H1 (cell line): ENCODE results near the gene CXCL3. TPM values are rescaled to one million over a fixed set of nuclear protein-coding genes. Genes with fewer than 3 reads are reported as not detected.

Source experiments
- CTCF ChIA-PET: fragments of 300-600 bp; sonication (Branson Sonifier 250); formaldehyde crosslinking; loops from one replicate; lab custom pipeline; 2021; ENCODE audit not compliant: partially characterized antibody; lab: Charles Lee
- POLR2A ChIA-PET: fragments of 300-600 bp; sonication (Branson Sonifier 250); formaldehyde crosslinking; loops from one replicate; lab custom pipeline; 2021; ENCODE audit warnings: inconsistent platforms; ENCODE audit not compliant: partially characterized antibody; lab: Charles Lee
- DNase-seq, 2 experiments: peaks; one replicate each; pipeline versions ENCODE4 v3.0.0 to v3.0.0-alpha.2; 2010 to 2022; ENCODE audit warnings: low spot score in 2 of 2, low read depth in 1 of 2, mixed read lengths in 1 of 2
- FAIRE-seq: peaks from 2 replicates; lab custom pipeline; 2011; peaks lifted over from hg19 to GRCh38; lab: Jason Lieb, UNC
- H2AFZ ChIP-seq: 2 replicates; pipeline ENCODE4 v1.8.1; 2012; ENCODE audit warnings: low read length, inconsistent platforms
- H2AK5ac ChIP-seq: 2 replicates; pipeline ENCODE4 v1.6.1; 2013; ENCODE audit warnings: low read depth, low read length
- H2BK120ac ChIP-seq: replicated peaks from 2 replicates; pipeline ENCODE3; 2013; ENCODE audit warnings: low read depth, low read length, inconsistent platforms
- H2BK12ac ChIP-seq: 2 replicates; pipeline ENCODE4 v1.6.1; 2013; ENCODE audit warnings: low read depth, low read length
- H2BK15ac ChIP-seq: 2 replicates; pipeline ENCODE4 v1.6.1; 2013; ENCODE audit warnings: low read length
- H2BK20ac ChIP-seq: 2 replicates; pipeline ENCODE4 v1.6.1; 2013; ENCODE audit warnings: low read length
- H2BK5ac ChIP-seq: 2 replicates; pipeline ENCODE4 v1.6.1; 2013; ENCODE audit warnings: low read depth, low read length
- H3K14ac ChIP-seq: 2 replicates; pipeline ENCODE4 v1.6.1; 2013; ENCODE audit warnings: inconsistent platforms; ENCODE audit not compliant: insufficient read length
- H3K18ac ChIP-seq: 2 replicates; pipeline ENCODE4 v1.6.1; 2013; ENCODE audit warnings: low read length; ENCODE audit errors: extremely low read depth
- H3K23ac ChIP-seq: 2 replicates; pipeline ENCODE4 v1.6.1; 2013; ENCODE audit warnings: inconsistent platforms; ENCODE audit not compliant: insufficient read length
- H3K23me2 ChIP-seq: 2 replicates; pipeline ENCODE4 v1.6.1; 2013; ENCODE audit warnings: low read depth, low read length
- H3K27ac ChIP-seq: 2 replicates; pipeline ENCODE4 v1.6.1; 2011; ENCODE audit warnings: low read depth, low read length, inconsistent platforms
- H3K27me3 ChIP-seq, 4 experiments: replicated peaks in 1 of 4; 1 replicate in 1 of 4; 2 replicates in 3 of 4; pipeline versions ENCODE4 v1.6.1 to v1.8.1; 2011 to 2013; ENCODE audit warnings: low read length in 3 of 4, mild to moderate bottlenecking in 3 of 4, inconsistent platforms in 2 of 4, mixed read lengths in 2 of 4, moderate library complexity in 1 of 4; ENCODE audit not compliant: control insufficient read depth in 3 of 4, insufficient read depth in 3 of 4; ENCODE audit errors: extremely low read depth in 1 of 4
- H3K36me3 ChIP-seq, 4 experiments: 2 replicates each; pipeline versions ENCODE4 v1.6.1 to v1.8.1; 2011 to 2013; ENCODE audit warnings: mild to moderate bottlenecking in 4 of 4, low read length in 3 of 4, moderate library complexity in 2 of 4, control low read depth in 1 of 4, inconsistent platforms in 1 of 4; ENCODE audit not compliant: insufficient read depth in 4 of 4, control insufficient read depth in 2 of 4
- H3K4ac ChIP-seq: replicated peaks from 2 replicates; pipeline ENCODE3; 2013; ENCODE audit warnings: low read length, low read depth, mixed read lengths, inconsistent platforms; ENCODE audit not compliant: insufficient read length
- H3K4me1 ChIP-seq, 4 experiments: replicated peaks in 1 of 4; 1 replicate in 1 of 4; 2 replicates in 3 of 4; pipeline versions ENCODE4 v1.6.1 to v1.8.1; 2011 to 2013; ENCODE audit warnings: low read length in 3 of 4, inconsistent platforms in 2 of 4, mixed read lengths in 1 of 4; ENCODE audit not compliant: insufficient read depth in 4 of 4, control insufficient read depth in 3 of 4
- H3K4me2 ChIP-seq, 2 experiments: 2 replicates each; pipeline versions ENCODE4 v1.6.1 to v1.8.1; 2011 to 2013; ENCODE audit warnings: low read depth in 2 of 2, low read length in 2 of 2, control low read depth in 1 of 2, inconsistent platforms in 1 of 2, mild to moderate bottlenecking in 1 of 2; ENCODE audit not compliant: insufficient read depth in 1 of 2
- H3K4me3 ChIP-seq, 4 experiments: fragments of 200-600, 300-600 bp in 1 of 4; sonication (generic), shearing (Covaris generic), sonication (Bioruptor Twin) in 1 of 4; 2 replicates each; pipeline versions ENCODE4 v1.5.1 to v1.8.1; 2011 to 2016; ENCODE audit warnings: low read length in 4 of 4, low read depth in 3 of 4, control low read depth in 2 of 4, inconsistent platforms in 2 of 4, mild to moderate bottlenecking in 2 of 4, mixed read lengths in 1 of 4, moderate library complexity in 1 of 4; ENCODE audit not compliant: insufficient read depth in 2 of 4; ENCODE audit errors: extremely low read depth in 1 of 4
- H3K56ac ChIP-seq: replicated peaks from 2 replicates; pipeline ENCODE3; 2013; ENCODE audit warnings: low read depth, mild to moderate bottlenecking, mixed read lengths, low read length, inconsistent platforms; ENCODE audit not compliant: insufficient read length
- H3K79me1 ChIP-seq: 2 replicates; pipeline ENCODE4 v1.6.1; 2013; ENCODE audit warnings: low read depth, low read length, control low read depth
- H3K79me2 ChIP-seq, 2 experiments: 2 replicates each; pipeline versions ENCODE4 v1.6.1 to v1.8.1; 2012 to 2013; ENCODE audit warnings: low read length in 2 of 2, mild to moderate bottlenecking in 2 of 2, inconsistent platforms in 1 of 2; ENCODE audit not compliant: insufficient read depth in 2 of 2, control insufficient read depth in 1 of 2
- H3K9ac ChIP-seq, 4 experiments: replicated peaks in 1 of 4; 1 replicate in 1 of 4; 2 replicates in 3 of 4; pipeline versions ENCODE4 v1.6.1 to v1.8.1; 2011 to 2013; ENCODE audit warnings: low read depth in 3 of 4, low read length in 3 of 4, control low read depth in 2 of 4, mild to moderate bottlenecking in 2 of 4, moderate library complexity in 2 of 4, inconsistent platforms in 1 of 4; ENCODE audit errors: extremely low read depth in 1 of 4
- H3K9me3 ChIP-seq, 2 experiments: 2 replicates each; pipeline versions ENCODE4 v1.6.1 to v1.8.1; 2012 to 2013; ENCODE audit warnings: mild to moderate bottlenecking in 2 of 2, moderate library complexity in 2 of 2, control low read depth in 1 of 2, inconsistent platforms in 1 of 2, low read depth in 1 of 2, low read length in 1 of 2, mixed read lengths in 1 of 2; ENCODE audit not compliant: insufficient read depth in 2 of 2
- H4K20me1 ChIP-seq, 2 experiments: replicated peaks in 1 of 2; 2 replicates each; pipeline versions ENCODE3 to v1.8.1; 2011 to 2013; ENCODE audit warnings: inconsistent platforms in 2 of 2, low read length in 2 of 2, mild to moderate bottlenecking in 1 of 2; ENCODE audit not compliant: insufficient read depth in 2 of 2, control insufficient read depth in 1 of 2
- H4K5ac ChIP-seq: 2 replicates; pipeline ENCODE4 v1.6.1; 2013; ENCODE audit warnings: low read length, low read depth, mixed read lengths, inconsistent platforms; ENCODE audit not compliant: insufficient read length
- H4K8ac ChIP-seq: 2 replicates; pipeline ENCODE4 v1.8.0; 2013; ENCODE audit warnings: mild to moderate bottlenecking, moderate library complexity, low read length, inconsistent platforms; ENCODE audit not compliant: insufficient read depth; ENCODE audit errors: extremely low read depth
- H4K91ac ChIP-seq: replicated peaks from 2 replicates; pipeline ENCODE3; 2013; ENCODE audit warnings: low read length, mixed read lengths, inconsistent platforms; ENCODE audit not compliant: insufficient read length
- RNF2 ChIP-seq: fragments of 200-900, 300-1000 bp; sonication (generic); IDR thresholded peaks from 2 replicates; pipeline ENCODE4 v1.7.1; 2016; ENCODE audit warnings: borderline replicate concordance, low read depth, mild to moderate bottlenecking, antibody characterized with exemption, low read length; ENCODE audit not compliant: poor library complexity, severe bottlenecking; ENCODE audit errors: missing control alignments
- TAF1 ChIP-seq: IDR thresholded peaks from 2 replicates; pipeline ENCODE4 v1.6.1; 2011; ENCODE audit warnings: mild to moderate bottlenecking, low read depth, low read length
- WGBS, 2 experiments: shearing (Covaris generic) in 1 of 2; methylation state at CpG; one replicate each; pipeline versions ENCODE4 v1.1.6 to v1.1.7; 2013 to 2015; ENCODE audit warnings: low lambda C conversion rate in 2 of 2, mixed read lengths in 2 of 2, inconsistent platforms in 1 of 2, low coverage in 1 of 2, missing lambda C conversion rate in 1 of 2; ENCODE audit not compliant: insufficient replicate concordance in 2 of 2, insufficient coverage in 1 of 2, insufficient read length in 1 of 2; ENCODE audit errors: extremely low coverage in 1 of 2, missing lambda C conversion rate in 1 of 2; 5-methylcytosine and 5-hydroxymethylcytosine counted together
- polyA plus RNA-seq, 7 experiments: library from polyadenylated mRNA; depleted of rRNA in 3 of 7; stranded (reverse) in 5 of 7; unstranded in 2 of 7; fragments of >200 nt in 5 of 7; fragments of 200-250 nt in 2 of 7; gene quantifications; 1 replicate in 5 of 7; 2 replicates in 1 of 7; 4 replicates in 1 of 7; pipeline versions ENCODE4 v1.2.1 to v1.2.3, GENCODE V29; 2011 to 2013; ENCODE audit warnings: missing spikeins in 2 of 7, mixed read lengths in 2 of 7
- total RNA-seq: library from RNA; stranded (reverse); fragmentation: NEBNext Ultra II Directional; extraction: Animal tissue kit (Norgen Biotek cat#: 25700); gene quantifications from 2 replicates; pipeline ENCODE4 v1.2.1, GENCODE V29; 2021

Gene CXCL3
- total and polyA plus RNA-seq, 2 of the 8 experiments (the other 6 are each of a cell fraction or from before 2014, with no cell fraction given), result 3.1 to 5.2 TPM

GRCh38 chr4:74059161-74059829 lies 20.8 kb upstream of the CXCL3 start:
- H3K9ac ChIP-seq, result no peak overlapping the region
- H3K23ac ChIP-seq, result no peak overlapping the region
- FAIRE-seq (no peak), DNase-seq (no peak)
- no peak overlapping the region for H3K18ac ChIP-seq
- WGBS, 2 experiments, result 79% methylated on average over 2 of the region's 2 CpGs; no CpG with 5 or more reads in 1 of the 2 experiments
- H4K91ac ChIP-seq, result no peak overlapping the region
- ChIA-PET POLR2A (no interaction called here), CTCF (interaction anchor here (1.2 kb wide), 1 partner anchor 205 kb away, joined by 4 read pairs; no protein-coding TSS in a partner anchor)
- H2BK20ac ChIP-seq, result no peak overlapping the region
- H3K9me3 ChIP-seq, result no peaks in the 10 kb centered on the region; a peak in 1 of 4 replicates
- H3K79me1 ChIP-seq, result no peaks in the 10 kb centered on the region
- no peak overlapping the region for H3K27ac ChIP-seq
- H4K8ac ChIP-seq, result no peak overlapping the region
- no peak overlapping the region for H3K56ac ChIP-seq
- H2BK15ac ChIP-seq, result no peak overlapping the region
- no peaks in the 10 kb centered on the region for H3K79me2 ChIP-seq
- H4K20me1 ChIP-seq, result no peaks in the 10 kb centered on the region
- H3K23me2 ChIP-seq, result no peaks in the 10 kb centered on the region
- no peak overlapping the region for H2BK120ac ChIP-seq
- H2AFZ ChIP-seq, result no peak overlapping the region
- no peak overlapping the region for H3K14ac ChIP-seq
- no peak overlapping the region for H2BK12ac ChIP-seq
- peaks cover 0 to 1% (median 0%) of the 10 kb centered on the region in 4 experiments; a peak in 2 of 7 replicates for H3K4me1 ChIP-seq
- H2BK5ac ChIP-seq, result no peak overlapping the region
- H2AK5ac ChIP-seq, result no peak overlapping the region
- H3K4me2 ChIP-seq, result no peak overlapping the region
- no peak overlapping the region for H3K4me3 ChIP-seq
- H4K5ac ChIP-seq, result no peak overlapping the region
- no peaks in the 10 kb centered on the region; a peak in 1 of 8 replicates for H3K36me3 ChIP-seq
- H3K4ac ChIP-seq, result no peak overlapping the region
- no peaks in the 10 kb centered on the region for H3K27me3 ChIP-seq
- TF ChIP-seq RNF2, result no peak
- no peak for TF ChIP-seq TAF1
